Measurements from ENCODE around the gene CKS1B.

DNA sequence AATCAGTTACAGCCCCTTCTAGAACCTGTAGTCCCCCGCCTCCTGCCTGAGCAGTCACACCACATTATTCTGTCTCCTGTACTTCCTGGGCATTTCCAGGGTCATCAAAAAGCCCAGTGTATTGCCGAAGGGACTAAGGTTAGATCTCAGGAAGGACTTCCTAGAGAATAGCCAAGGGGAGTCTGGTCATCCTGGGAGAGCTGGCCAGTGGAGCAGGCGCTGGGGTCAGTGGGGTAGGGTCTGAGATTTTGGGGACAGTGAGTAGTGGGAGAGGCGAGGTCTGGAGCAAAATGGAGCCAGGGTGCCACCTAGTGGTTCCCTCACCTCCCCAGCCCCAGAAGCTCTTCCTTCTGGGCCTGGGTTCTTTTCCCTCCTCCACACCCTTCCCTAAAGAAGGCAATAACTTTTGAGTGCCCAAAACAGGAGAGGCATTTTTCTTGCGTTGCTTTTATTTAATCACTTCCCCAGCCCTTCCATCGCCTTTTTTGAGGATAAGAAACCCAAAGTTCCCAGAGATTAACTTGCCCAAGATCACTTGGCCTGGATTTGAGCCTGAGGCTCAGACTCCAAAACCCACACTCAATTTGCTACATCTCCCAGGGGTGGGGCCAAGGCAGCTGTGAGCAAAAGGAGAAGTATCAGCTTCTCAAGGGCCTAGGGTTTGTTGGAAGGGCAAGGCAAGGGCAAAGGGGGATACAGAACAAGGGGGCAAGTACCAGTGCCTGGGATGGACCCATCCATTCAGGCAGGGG, 30.7 kb upstream of the CKS1B start:
- TF ChIP-seq CTCF (IDR thresholded peaks at IDR 0.05 in 4 of 5, conservative IDR thresholded peaks at IDR 0.05 in 1 of 5) (peak; percentile 34 to 79 (median 60)), POLR2A (IDR thresholded peaks at IDR 0.05) (no peak)

All from gastrocnemius medialis (tissue), 4 donors.